ENCODE results near the gene PPP3CA. TPM values are rescaled to one million over a fixed set of nuclear protein-coding genes. Genes with fewer than 3 reads are reported as not detected.

PPP3CA gene
- total and polyA plus RNA-seq, 4 experiments from 2014 or later: 5.0 to 41.8 (median 22.9) TPM

- intact Hi-C loops (cut with micrococcal nuclease): no loop called here
- peaks cover 6 to 25% (median 17%) of the 10 kb centered on the region in 4 donors for H3K4me1 Mint-ChIP-seq
- H3K9me3 Mint-ChIP-seq: no peaks in the 10 kb centered on the region
- DNase-seq: no peak
- H3K27me3 ChIP-seq (ENCODE audit: insufficient read depth, low read length): no peaks in the 10 kb centered on the region
- H3K27ac ChIP-seq (ENCODE audit: low read depth, low read length): no peak overlapping the region
- no peak overlapping the region for H3K4me3 ChIP-seq (ENCODE audit: low read length in 2 of 2)
- no peak overlapping the region for H3K27ac Mint-ChIP-seq
- ChIA-PET POLR2A (ENCODE audit: partially characterized antibody) (no interaction called here), CTCF (ENCODE audit: partially characterized antibody) (interaction anchor here (1.7 kb wide), 1 partner anchor 31 kb away, joined by 4 read pairs; no protein-coding TSS in a partner anchor)
- peaks cover 0 to 12% of the 10 kb centered on the region in 2 donors for H3K36me3 Mint-ChIP-seq
- no peaks in the 10 kb centered on the region for H3K9me3 ChIP-seq (ENCODE audit: control insufficient read depth in 1 of 2, low read length in 2 of 2)
- no peak overlapping the region for H3K4me3 Mint-ChIP-seq
- no peaks in the 10 kb centered on the region for H3K27me3 Mint-ChIP-seq
- no peaks in the 10 kb centered on the region for H3K36me3 ChIP-seq (ENCODE audit: insufficient read depth, low read length)
- no peaks in the 10 kb centered on the region for H3K4me1 ChIP-seq (ENCODE audit: insufficient read depth, low read length)
Measured at GRCh38 chr4:101118617-101119016, 228.7 kb downstream of the PPP3CA start.

DNA sequence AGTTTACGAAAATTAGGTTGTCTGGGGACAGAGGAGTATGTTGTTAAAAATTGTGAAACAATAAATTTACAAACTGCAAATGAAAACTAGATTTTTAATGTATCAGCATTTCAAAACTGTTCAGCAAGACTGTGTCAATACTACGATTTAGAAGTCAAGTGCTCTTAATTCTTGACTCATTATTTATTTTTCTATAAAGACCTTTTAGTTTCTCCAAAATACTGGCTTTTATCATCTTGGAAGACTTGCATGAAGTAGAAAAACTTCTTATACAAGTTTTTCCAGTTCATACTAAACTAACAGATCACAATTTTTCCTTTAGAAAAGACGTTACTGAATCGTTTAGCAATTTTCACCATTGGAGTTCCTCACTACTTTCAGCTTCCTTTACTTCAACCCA is 231.4 kb downstream of the PPP3CA start:
- no peaks in the 10 kb centered on the region for H3K36me3 Mint-ChIP-seq
- Histone ChIP-seq H3K36me3 (ENCODE audit: insufficient read depth, low read length) (no peaks in the 10 kb centered on the region), H3K27me3 (ENCODE audit: insufficient read depth, low read length) (no peaks in the 10 kb centered on the region), H3K9me3 (ENCODE audit: control insufficient read depth in 1 of 2, low read length in 2 of 2) (no peaks in the 10 kb centered on the region), H3K4me3 (ENCODE audit: low read length in 2 of 2) (no peak overlapping the region), H3K27ac (ENCODE audit: low read depth, low read length) (no peak overlapping the region), H3K4me1 (ENCODE audit: insufficient read depth, low read length) (no peaks in the 10 kb centered on the region)
- H3K9me3 Mint-ChIP-seq: peaks cover 0 to 3% (median 0%) of the 10 kb centered on the region in 8 donors
- H3K4me3 Mint-ChIP-seq: no peak overlapping the region
- H3K27ac Mint-ChIP-seq: peak overlapping the region in 1 of 7 donors; percentile 12
- intact Hi-C loops (cut with micrococcal nuclease): no loop called here
- DNase-seq: no peak
- peaks cover 0 to 19% (median 7%) of the 10 kb centered on the region in 4 donors for H3K4me1 Mint-ChIP-seq
- POLR2A ChIA-PET (ENCODE audit: partially characterized antibody): no interaction called here
- CTCF ChIA-PET (ENCODE audit: partially characterized antibody): no interaction called here
- no peaks in the 10 kb centered on the region for H3K27me3 Mint-ChIP-seq

DNA sequence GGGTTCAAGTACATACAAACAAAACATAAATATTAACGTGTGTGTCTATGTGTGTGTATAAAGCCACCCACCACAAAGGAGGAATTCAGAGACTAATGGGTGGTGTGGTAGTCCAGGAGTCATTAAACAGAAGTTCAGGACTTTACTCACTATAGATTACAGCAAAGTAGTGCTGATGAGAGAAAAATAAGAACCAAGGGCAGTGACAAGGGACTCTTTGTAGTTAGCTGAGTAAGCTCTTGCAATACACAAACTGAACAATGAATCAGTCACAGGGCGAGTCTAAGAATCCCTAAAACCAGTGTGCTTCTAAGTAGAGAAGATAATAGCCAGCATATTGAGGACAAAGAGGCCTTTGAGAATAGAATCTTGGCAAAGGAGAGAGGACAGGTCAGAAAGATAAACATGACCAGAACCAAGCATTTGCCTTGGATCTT is 232.4 kb downstream of the PPP3CA start:
- Histone ChIP-seq H3K27ac (ENCODE audit: low read depth, low read length) (no peak overlapping the region), H3K9me3 (ENCODE audit: control insufficient read depth in 1 of 2, low read length in 2 of 2) (no peaks in the 10 kb centered on the region), H3K36me3 (ENCODE audit: insufficient read depth, low read length) (no peaks in the 10 kb centered on the region), H3K27me3 (ENCODE audit: insufficient read depth, low read length) (no peaks in the 10 kb centered on the region), H3K4me3 (ENCODE audit: low read length in 2 of 2) (no peak overlapping the region), H3K4me1 (ENCODE audit: insufficient read depth, low read length) (no peaks in the 10 kb centered on the region)
- DNase-seq: no peak
- Mint-ChIP-seq H3K4me1 (peaks cover 0 to 21% (median 7%) of the 10 kb centered on the region in 4 donors), H3K9me3 (peaks cover 0 to 3% (median 0%) of the 10 kb centered on the region in 8 donors), H3K27ac (no peak overlapping the region), H3K4me3 (no peak overlapping the region), H3K27me3 (no peaks in the 10 kb centered on the region), H3K36me3 (no peaks in the 10 kb centered on the region)
- intact Hi-C loops (cut with micrococcal nuclease): no loop called here
- ChIA-PET POLR2A (ENCODE audit: partially characterized antibody) (no interaction called here), CTCF (ENCODE audit: partially characterized antibody) (no interaction called here)

GRCh38 chr4:101104312-101105052 is 242.8 kb downstream of the PPP3CA start:
- H3K4me1 Mint-ChIP-seq: peaks cover 19 to 26% (median 22%) of the 10 kb centered on the region in 4 donors
- ChIA-PET CTCF (ENCODE audit: partially characterized antibody) (no interaction called here), POLR2A (ENCODE audit: partially characterized antibody) (interaction anchor here (1.9 kb wide), 1 partner anchor 85 kb away, joined by 7 read pairs; no protein-coding TSS in a partner anchor)
- no peaks in the 10 kb centered on the region for H3K27me3 Mint-ChIP-seq
- peak overlapping the region in 2 of 8 donors; percentile 3 to 8 for H3K4me3 Mint-ChIP-seq
- Histone ChIP-seq H3K4me1 (ENCODE audit: insufficient read depth, low read length) (peaks cover 19% of the 10 kb centered on the region), H3K27ac (ENCODE audit: low read depth, low read length) (no peak overlapping the region), H3K4me3 (ENCODE audit: low read length in 2 of 2) (no peak overlapping the region), H3K9me3 (ENCODE audit: control insufficient read depth in 1 of 2, low read length in 2 of 2) (no peaks in the 10 kb centered on the region), H3K27me3 (ENCODE audit: insufficient read depth, low read length) (no peaks in the 10 kb centered on the region), H3K36me3 (ENCODE audit: insufficient read depth, low read length) (no peaks in the 10 kb centered on the region)
- H3K27ac Mint-ChIP-seq: peak overlapping the region in 2 of 7 donors; percentile 27 to 29
- H3K9me3 Mint-ChIP-seq: no peaks in the 10 kb centered on the region
- DNase-seq: no peak
- peaks cover 14 to 27% of the 10 kb centered on the region in 2 donors for H3K36me3 Mint-ChIP-seq
- intact Hi-C loops (cut with micrococcal nuclease): no loop called here

GRCh38 chr4:101103381-101104142 is 243.8 kb downstream of the PPP3CA start:
- no peaks in the 10 kb centered on the region for H3K9me3 ChIP-seq (ENCODE audit: control insufficient read depth in 1 of 2, low read length in 2 of 2)
- POLR2A ChIA-PET (ENCODE audit: partially characterized antibody): interaction anchor here (0.8 to 1.9 kb wide), 2 partner anchors 77 to 84 kb away, joined by 3 to 7 read pairs; no protein-coding TSS in a partner anchor
- H3K9me3 Mint-ChIP-seq: no peaks in the 10 kb centered on the region
- intact Hi-C loops (cut with micrococcal nuclease): no loop called here
- no peak overlapping the region for H3K27ac ChIP-seq (ENCODE audit: low read depth, low read length)
- no peak overlapping the region for H3K4me3 ChIP-seq (ENCODE audit: low read length in 2 of 2)
- H3K36me3 Mint-ChIP-seq: peaks cover 19 to 27% of the 10 kb centered on the region in 2 donors
- peak overlapping the region in 4 of 7 donors; percentile 3 to 78 (median 6) for H3K27ac Mint-ChIP-seq
- DNase-seq: no peak
- CTCF ChIA-PET (ENCODE audit: partially characterized antibody): no interaction called here
- H3K4me3 Mint-ChIP-seq: peak overlapping the region in 2 of 8 donors; percentile 3 to 11
- no peaks in the 10 kb centered on the region for H3K36me3 ChIP-seq (ENCODE audit: insufficient read depth, low read length)
- no peaks in the 10 kb centered on the region for H3K27me3 Mint-ChIP-seq
- peaks cover 19% of the 10 kb centered on the region for H3K4me1 ChIP-seq (ENCODE audit: insufficient read depth, low read length)
- no peaks in the 10 kb centered on the region for H3K27me3 ChIP-seq (ENCODE audit: insufficient read depth, low read length)
- peaks cover 19 to 26% (median 21%) of the 10 kb centered on the region in 4 donors for H3K4me1 Mint-ChIP-seq

DNA sequence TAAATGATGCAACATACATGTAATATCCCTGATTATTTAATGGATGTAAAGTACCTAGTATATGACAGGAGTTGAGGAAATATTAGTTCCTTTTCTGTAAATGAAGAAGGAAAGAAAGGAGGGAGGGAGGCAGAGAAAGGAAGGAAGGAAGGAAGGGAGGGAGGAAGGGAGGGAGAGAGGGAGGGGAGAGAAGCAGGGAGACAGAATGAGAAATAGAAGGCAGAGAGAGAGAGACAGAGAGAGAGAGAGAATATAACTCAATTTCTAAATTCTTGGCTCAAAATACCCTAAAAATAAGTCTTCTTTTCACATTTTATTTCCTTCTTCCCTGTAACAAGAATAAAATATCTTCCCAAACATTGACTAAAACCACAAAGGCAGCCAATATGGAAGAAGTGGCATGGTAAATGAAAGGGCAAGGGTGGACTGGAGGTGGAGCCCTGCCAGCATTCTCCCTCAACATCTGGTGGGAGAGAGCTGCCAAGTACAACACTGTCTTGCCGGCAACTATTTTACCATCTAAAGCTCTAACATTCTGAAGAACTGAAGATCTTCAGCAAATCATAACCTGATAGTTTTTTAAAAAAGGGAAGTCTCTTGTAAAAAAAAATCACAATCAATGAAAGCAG is 245.1 kb downstream of the PPP3CA start:
- ChIA-PET CTCF (ENCODE audit: partially characterized antibody) (no interaction called here), POLR2A (ENCODE audit: partially characterized antibody) (no interaction called here)
- no peaks in the 10 kb centered on the region for H3K9me3 ChIP-seq (ENCODE audit: control insufficient read depth in 1 of 2, low read length in 2 of 2)
- no peak overlapping the region for H3K4me3 ChIP-seq (ENCODE audit: low read length in 2 of 2)
- Mint-ChIP-seq H3K36me3 (peaks cover 25 to 28% of the 10 kb centered on the region in 2 donors), H3K9me3 (peaks cover 0 to 1% (median 0%) of the 10 kb centered on the region in 8 donors), H3K27ac (no peak overlapping the region), H3K27me3 (no peaks in the 10 kb centered on the region), H3K4me3 (no peak overlapping the region), H3K4me1 (peaks cover 17 to 26% (median 21%) of the 10 kb centered on the region in 4 donors)
- H3K27me3 ChIP-seq (ENCODE audit: insufficient read depth, low read length): no peaks in the 10 kb centered on the region
- intact Hi-C loops (cut with micrococcal nuclease): no loop called here
- H3K36me3 ChIP-seq (ENCODE audit: insufficient read depth, low read length): no peaks in the 10 kb centered on the region
- no peak overlapping the region for H3K27ac ChIP-seq (ENCODE audit: low read depth, low read length)
- H3K4me1 ChIP-seq (ENCODE audit: insufficient read depth, low read length): peaks cover 19% of the 10 kb centered on the region
- no peak for DNase-seq

DNA sequence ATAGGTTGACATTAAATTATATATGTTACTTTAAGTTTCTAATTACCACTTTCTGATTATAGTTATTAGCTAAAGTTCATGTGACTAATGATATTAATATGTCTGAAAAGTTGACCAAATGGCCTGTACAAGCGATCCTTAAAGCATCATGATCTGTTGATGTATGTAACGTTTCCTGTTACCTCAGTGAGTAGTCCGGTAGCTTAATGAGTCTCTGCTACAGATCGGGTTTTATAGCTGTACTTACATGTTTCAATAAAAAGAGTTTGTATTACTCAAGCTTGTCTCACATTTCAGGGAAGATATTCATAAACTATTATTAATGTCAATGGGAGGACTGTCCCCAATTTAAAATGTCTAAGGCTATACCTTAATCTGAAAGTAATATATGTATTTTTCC is 246.3 kb downstream of the PPP3CA start:
- Histone ChIP-seq H3K27me3 (ENCODE audit: insufficient read depth, low read length) (no peaks in the 10 kb centered on the region), H3K4me1 (ENCODE audit: insufficient read depth, low read length) (peaks cover 19% of the 10 kb centered on the region), H3K27ac (ENCODE audit: low read depth, low read length) (no peak overlapping the region), H3K36me3 (ENCODE audit: insufficient read depth, low read length) (no peaks in the 10 kb centered on the region), H3K9me3 (ENCODE audit: control insufficient read depth in 1 of 2, low read length in 2 of 2) (no peaks in the 10 kb centered on the region), H3K4me3 (ENCODE audit: low read length in 2 of 2) (no peak overlapping the region)
- H3K27me3 Mint-ChIP-seq: no peaks in the 10 kb centered on the region
- no peak for DNase-seq
- ChIA-PET POLR2A (ENCODE audit: partially characterized antibody) (no interaction called here), CTCF (ENCODE audit: partially characterized antibody) (no interaction called here)
- H3K27ac Mint-ChIP-seq: no peak overlapping the region
- no peak overlapping the region for H3K4me3 Mint-ChIP-seq
- peaks cover 14 to 26% (median 19%) of the 10 kb centered on the region in 4 donors for H3K4me1 Mint-ChIP-seq
- H3K36me3 Mint-ChIP-seq: peaks cover 25 to 28% of the 10 kb centered on the region in 2 donors
- intact Hi-C loops (cut with micrococcal nuclease): no loop called here
- H3K9me3 Mint-ChIP-seq: peaks cover 0 to 1% (median 0%) of the 10 kb centered on the region in 8 donors

Measured in CD4-positive, alpha-beta memory T cell (primary cell).